Stomach smooth muscle (tissue), 2 donors: Measurements from ENCODE around the gene KHDRBS1.

Experiments
- H3K27ac ChIP-seq: one replicate; pipeline ENCODE4 v1.7.0; 2013; ENCODE audit warnings: mild to moderate bottlenecking, low read length, inconsistent platforms
- H3K27me3 ChIP-seq, 2 donors: one replicate each; pipeline ENCODE4 v1.7.0; 2013; ENCODE audit warnings: low read length in 2 of 2; ENCODE audit not compliant: insufficient read depth in 2 of 2, control insufficient read depth in 1 of 2
- H3K36me3 ChIP-seq, 2 donors: one replicate each; pipeline ENCODE4 v1.7.0; 2013; ENCODE audit warnings: low read length in 2 of 2; ENCODE audit not compliant: control insufficient read depth in 2 of 2, insufficient read depth in 2 of 2
- H3K4me1 ChIP-seq: one replicate; pipeline ENCODE4 v1.7.0; 2013; ENCODE audit warnings: low read length; ENCODE audit not compliant: control insufficient read depth, insufficient read depth
- H3K4me3 ChIP-seq, 2 donors: one replicate each; pipeline ENCODE4 v1.7.0; 2013; ENCODE audit warnings: low read length in 2 of 2
- H3K9ac ChIP-seq, 2 donors: one replicate each; pipeline ENCODE4 v1.7.0; 2013; ENCODE audit warnings: low read length in 2 of 2, mild to moderate bottlenecking in 1 of 2
- H3K9me3 ChIP-seq, 2 donors: one replicate each; pipeline ENCODE4 v1.7.0; 2013; ENCODE audit warnings: low read length in 2 of 2; ENCODE audit not compliant: control insufficient read depth in 2 of 2
- donor health status: healthy.
- donor health status: Pancreatic carcinoma.

The KHDRBS1 gene

DNA sequence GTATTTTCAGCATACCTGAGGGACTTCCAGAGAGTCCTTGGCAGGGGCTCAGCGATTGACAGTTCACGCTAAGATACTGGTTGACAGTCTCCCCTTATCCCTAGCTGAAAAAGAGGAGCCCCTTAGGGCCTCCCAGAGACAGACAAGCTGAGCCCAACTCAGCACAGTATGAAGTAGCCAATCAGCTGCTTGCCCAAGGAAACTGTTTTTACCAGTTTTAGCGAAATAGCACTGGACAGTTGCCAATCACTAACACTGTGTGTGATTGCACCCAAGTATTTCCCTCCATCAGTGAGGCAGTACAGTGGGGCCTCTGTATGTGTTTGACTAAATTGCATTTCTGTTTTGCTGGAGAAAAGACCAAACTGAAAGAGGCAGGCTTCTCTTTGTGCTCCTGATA lies 27.0 kb downstream of the KHDRBS1 start:
- H3K27ac ChIP-seq: no peak overlapping the region
- H3K4me3 ChIP-seq: no peak overlapping the region
- no peak overlapping the region for H3K9ac ChIP-seq
- H3K9me3 ChIP-seq: no peaks in the 10 kb centered on the region
- H3K4me1 ChIP-seq: no peaks in the 10 kb centered on the region
- no peaks in the 10 kb centered on the region for H3K27me3 ChIP-seq
- peaks cover 53 to 61% of the 10 kb centered on the region in 2 donors for H3K36me3 ChIP-seq

- H3K36me3 ChIP-seq: peaks cover 50 to 63% of the 10 kb centered on the region in 2 donors
- no peaks in the 10 kb centered on the region for H3K27me3 ChIP-seq
- no peaks in the 10 kb centered on the region for H3K4me1 ChIP-seq
- no peak overlapping the region for H3K9ac ChIP-seq
- H3K9me3 ChIP-seq: no peaks in the 10 kb centered on the region
- no peak overlapping the region for H3K4me3 ChIP-seq
- H3K27ac ChIP-seq: no peak overlapping the region
Observed at GRCh38 chr1:32042330-32042729, 28.7 kb downstream of the KHDRBS1 start.

GRCh38 chr1:32044234-32044633 lies 30.6 kb downstream of the KHDRBS1 start:
- no peaks in the 10 kb centered on the region for H3K27me3 ChIP-seq
- peaks cover 45 to 62% of the 10 kb centered on the region in 2 donors for H3K36me3 ChIP-seq
- no peak overlapping the region for H3K4me3 ChIP-seq
- no peak overlapping the region for H3K9ac ChIP-seq
- H3K4me1 ChIP-seq: no peaks in the 10 kb centered on the region
- no peak overlapping the region for H3K27ac ChIP-seq
- H3K9me3 ChIP-seq: no peaks in the 10 kb centered on the region

DNA sequence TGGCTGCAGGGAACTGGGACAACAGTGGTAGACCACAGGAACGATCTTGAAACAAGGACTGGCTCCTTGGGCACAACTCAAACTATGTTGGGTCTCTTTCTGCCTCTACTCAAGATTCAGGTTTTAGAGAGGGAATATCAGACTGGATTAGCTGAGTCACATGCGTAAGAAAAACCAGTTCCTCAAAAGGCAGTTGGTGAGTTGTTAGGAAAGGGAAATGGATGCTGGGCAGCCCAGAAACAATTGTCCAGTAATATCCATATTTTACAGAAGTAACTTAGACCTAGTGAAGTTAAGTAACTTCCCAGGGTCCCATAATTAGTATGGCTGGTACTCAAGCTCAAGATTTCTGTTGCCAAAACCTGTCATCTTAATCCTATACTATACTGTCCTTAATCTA lies 32.1 kb downstream of the KHDRBS1 start:
- Histone ChIP-seq H3K27ac (no peak overlapping the region), H3K4me3 (no peak overlapping the region), H3K27me3 (no peaks in the 10 kb centered on the region), H3K4me1 (no peaks in the 10 kb centered on the region), H3K36me3 (peaks cover 32 to 54% of the 10 kb centered on the region in 2 donors), H3K9me3 (no peaks in the 10 kb centered on the region), H3K9ac (no peak overlapping the region)

- H3K36me3 ChIP-seq: peaks cover 24 to 45% of the 10 kb centered on the region in 2 donors
- H3K27me3 ChIP-seq: no peaks in the 10 kb centered on the region
- H3K9ac ChIP-seq: no peak overlapping the region
- no peak overlapping the region for H3K4me3 ChIP-seq
- no peaks in the 10 kb centered on the region for H3K4me1 ChIP-seq
- no peak overlapping the region for H3K27ac ChIP-seq
- no peaks in the 10 kb centered on the region for H3K9me3 ChIP-seq
Observed at GRCh38 chr1:32047701-32048100, 34.0 kb downstream of the KHDRBS1 start.

DNA sequence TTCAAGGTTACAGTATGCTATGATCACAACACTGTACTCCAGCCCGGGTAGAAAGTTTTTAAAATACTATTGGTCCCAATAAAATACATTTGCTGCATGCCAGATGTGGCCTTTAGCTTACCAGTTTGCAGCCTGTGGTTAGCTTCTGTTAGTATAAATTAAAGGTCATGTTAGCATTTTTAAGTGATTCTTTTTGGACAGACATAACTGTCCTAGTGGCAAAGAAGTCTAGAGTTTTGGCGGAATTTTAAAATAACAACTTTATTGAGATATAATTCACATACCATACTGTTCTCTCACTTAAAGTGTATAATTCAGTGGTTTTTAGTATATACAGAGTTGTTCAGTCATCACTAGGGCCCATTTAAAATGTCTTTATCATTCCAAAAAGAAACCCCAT lies 34.8 kb downstream of the KHDRBS1 start:
- H3K36me3 ChIP-seq: peaks cover 26 to 40% of the 10 kb centered on the region in 2 donors
- no peak overlapping the region for H3K27ac ChIP-seq
- H3K4me3 ChIP-seq: no peak overlapping the region
- H3K9ac ChIP-seq: no peak overlapping the region
- H3K9me3 ChIP-seq: no peaks in the 10 kb centered on the region
- no peaks in the 10 kb centered on the region for H3K4me1 ChIP-seq
- H3K27me3 ChIP-seq: no peaks in the 10 kb centered on the region

GRCh38 chr1:32051706-32052105 lies 38.0 kb downstream of the KHDRBS1 start:
- Histone ChIP-seq H3K36me3 (peaks cover 26 to 46% of the 10 kb centered on the region in 2 donors), H3K4me3 (no peak overlapping the region), H3K4me1 (no peaks in the 10 kb centered on the region), H3K9me3 (no peaks in the 10 kb centered on the region), H3K27me3 (no peaks in the 10 kb centered on the region), H3K27ac (no peak overlapping the region), H3K9ac (no peak overlapping the region)

DNA sequence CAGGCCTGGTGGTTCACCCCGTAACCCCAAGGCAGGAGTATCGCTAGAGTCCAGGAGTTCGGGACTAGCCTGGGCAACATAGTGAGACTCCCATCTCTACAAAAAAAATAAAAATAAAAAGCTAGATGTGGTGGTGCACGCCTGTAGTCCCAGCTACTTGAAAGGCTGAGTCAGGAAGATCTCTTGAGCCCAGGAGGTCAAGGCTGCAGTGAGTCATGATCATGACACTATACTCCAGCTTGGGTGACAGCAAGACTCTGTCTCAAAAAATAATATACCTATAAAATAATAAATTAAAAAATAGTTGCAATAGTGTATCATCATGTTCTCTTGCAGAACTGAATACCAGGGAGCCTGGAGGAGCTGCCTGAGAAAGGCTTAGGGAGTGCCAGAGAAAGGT lies 39.2 kb downstream of the KHDRBS1 start:
- Histone ChIP-seq H3K9ac (no peak overlapping the region), H3K27ac (no peak overlapping the region), H3K9me3 (no peaks in the 10 kb centered on the region), H3K27me3 (no peaks in the 10 kb centered on the region), H3K4me1 (no peaks in the 10 kb centered on the region), H3K36me3 (peaks cover 21 to 40% of the 10 kb centered on the region in 2 donors), H3K4me3 (no peak overlapping the region)

DNA sequence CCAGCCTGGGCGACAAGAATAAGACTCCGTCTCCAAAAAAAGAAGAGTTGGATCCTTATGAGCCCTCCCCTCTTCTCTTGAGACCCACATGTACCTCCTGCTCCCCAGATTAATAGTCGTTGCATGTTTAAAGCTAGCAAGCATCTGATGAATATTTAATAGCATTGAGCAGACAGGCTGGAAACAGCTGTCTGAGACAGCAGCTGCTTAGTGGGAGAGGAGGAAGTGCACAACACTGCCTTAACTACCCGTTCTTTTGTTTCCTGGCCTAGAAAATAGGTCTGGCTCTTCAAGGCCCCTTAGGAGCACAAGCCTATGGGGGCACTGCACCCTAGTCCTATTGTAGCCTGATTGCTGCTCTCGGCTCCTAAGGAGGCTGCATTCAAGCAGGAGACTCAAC lies 41.7 kb downstream of the KHDRBS1 start:
- H3K27ac ChIP-seq: no peak overlapping the region
- H3K9me3 ChIP-seq: no peaks in the 10 kb centered on the region
- H3K4me3 ChIP-seq: no peak overlapping the region
- peaks cover 33 to 47% of the 10 kb centered on the region in 2 donors for H3K36me3 ChIP-seq
- no peaks in the 10 kb centered on the region for H3K4me1 ChIP-seq
- no peaks in the 10 kb centered on the region for H3K27me3 ChIP-seq
- no peak overlapping the region for H3K9ac ChIP-seq

DNA sequence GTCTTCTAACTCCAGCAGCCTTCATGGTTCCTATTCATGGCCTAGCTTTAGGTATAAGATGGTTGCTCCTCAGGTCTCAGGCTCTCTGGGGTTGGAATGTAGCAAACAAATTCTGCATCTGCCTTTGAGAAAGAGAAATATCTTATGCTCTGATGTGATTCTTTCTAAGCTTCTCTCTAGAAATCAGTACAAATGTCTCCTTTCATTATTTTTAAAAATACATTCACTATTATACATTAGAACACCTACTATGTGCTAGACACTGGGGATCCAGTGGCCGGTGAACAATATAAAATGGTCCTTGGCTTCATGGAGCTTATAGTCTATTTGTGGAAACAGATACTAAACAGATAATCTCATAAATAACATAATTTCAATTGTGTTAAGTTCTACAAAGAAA lies 42.9 kb downstream of the KHDRBS1 start:
- no peak overlapping the region for H3K9ac ChIP-seq
- no peak overlapping the region for H3K27ac ChIP-seq
- H3K36me3 ChIP-seq: peaks cover 43 to 46% of the 10 kb centered on the region in 2 donors
- H3K9me3 ChIP-seq: no peaks in the 10 kb centered on the region
- H3K4me3 ChIP-seq: no peak overlapping the region
- H3K4me1 ChIP-seq: no peaks in the 10 kb centered on the region
- H3K27me3 ChIP-seq: no peaks in the 10 kb centered on the region

DNA sequence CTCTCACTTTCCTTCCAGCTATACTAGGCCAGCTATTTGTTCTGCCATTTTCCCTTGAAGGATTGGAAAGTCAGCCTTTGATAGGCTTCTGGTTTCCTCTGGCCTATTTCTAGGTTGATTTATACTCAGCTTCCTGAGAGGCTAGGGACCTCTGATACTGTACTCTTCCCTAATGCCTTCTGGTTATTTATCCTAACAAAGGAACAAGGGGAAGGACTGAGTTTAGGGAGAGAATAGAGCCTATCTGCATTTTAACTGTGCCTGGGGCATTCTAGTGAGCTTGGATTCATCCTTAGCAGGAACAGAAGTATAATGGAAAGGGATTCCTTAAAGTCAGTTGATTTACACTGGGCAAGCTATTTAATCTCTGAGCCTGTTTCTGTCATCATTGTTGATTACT lies 47.2 kb downstream of the KHDRBS1 start:
- Histone ChIP-seq H3K27ac (no peak overlapping the region), H3K9me3 (no peaks in the 10 kb centered on the region), H3K4me1 (peaks cover 16% of the 10 kb centered on the region), H3K27me3 (no peaks in the 10 kb centered on the region), H3K36me3 (peaks cover 29 to 36% of the 10 kb centered on the region in 2 donors), H3K9ac (no peak overlapping the region), H3K4me3 (no peak overlapping the region)
